ENCODE results near the gene FBXL7.

GRCh38 chr5:15655683-15656082, 155.7 kb downstream of the FBXL7 start:
- TF ChIP-seq EP400 (IDR thresholded peaks at IDR 0.05) (no peak), ELF4 (CRISPR knock-in tag; IDR thresholded peaks at IDR 0.05) (no peak), KHSRP (IDR thresholded peaks at IDR 0.05) (no peak), RNF219 (CRISPR knock-in tag; IDR thresholded peaks at IDR 0.05) (no peak), TAL1 (IDR thresholded peaks at IDR 0.05) (no peak), LEF1 (IDR thresholded peaks at IDR 0.05) (no peak), HLTF (IDR thresholded peaks at IDR 0.05) (no peak), CTCF (IDR thresholded peaks at IDR 0.05 in 2 of 3, conservative IDR thresholded peaks at IDR 0.05 in 1 of 3; ENCODE audit: insufficient read depth in 2 of 3, low read depth in 1 of 3, low read length in 3 of 3) (no peak), ATF3 (IDR thresholded peaks at IDR 0.05) (no peak), ATF3 (CRISPR knock-in tag; conservative IDR thresholded peaks at IDR 0.05) (no peak), HDAC6 (IDR thresholded peaks at IDR 0.05; ENCODE audit: low read depth, low read length) (no peak), SAP30 (IDR thresholded peaks at IDR 0.05; ENCODE audit: borderline replicate concordance, insufficient read depth, low read depth, low read length, poor library complexity, severe bottlenecking) (no peak), NRF1 (conservative IDR thresholded peaks at IDR 0.05 in 1 of 2, IDR thresholded peaks at IDR 0.05 in 1 of 2) (no peak), ZNF57 (CRISPR knock-in tag; IDR thresholded peaks at IDR 0.05) (no peak), SMARCA4 (IDR thresholded peaks at IDR 0.05) (no peak)

All from K562 (cell line).